GM21723 (cell line): ENCODE measurements around the gene MICOS13.

Experiments used
- ATAC-seq: cut with Tn5 transposase; IDR thresholded peaks from one replicate; pipeline ENCODE4 v1.9.1; 2021; ENCODE audit warnings: mild to moderate bottlenecking, moderate library complexity; ENCODE audit not compliant: unreplicated experiment

Gene MICOS13

DNA sequence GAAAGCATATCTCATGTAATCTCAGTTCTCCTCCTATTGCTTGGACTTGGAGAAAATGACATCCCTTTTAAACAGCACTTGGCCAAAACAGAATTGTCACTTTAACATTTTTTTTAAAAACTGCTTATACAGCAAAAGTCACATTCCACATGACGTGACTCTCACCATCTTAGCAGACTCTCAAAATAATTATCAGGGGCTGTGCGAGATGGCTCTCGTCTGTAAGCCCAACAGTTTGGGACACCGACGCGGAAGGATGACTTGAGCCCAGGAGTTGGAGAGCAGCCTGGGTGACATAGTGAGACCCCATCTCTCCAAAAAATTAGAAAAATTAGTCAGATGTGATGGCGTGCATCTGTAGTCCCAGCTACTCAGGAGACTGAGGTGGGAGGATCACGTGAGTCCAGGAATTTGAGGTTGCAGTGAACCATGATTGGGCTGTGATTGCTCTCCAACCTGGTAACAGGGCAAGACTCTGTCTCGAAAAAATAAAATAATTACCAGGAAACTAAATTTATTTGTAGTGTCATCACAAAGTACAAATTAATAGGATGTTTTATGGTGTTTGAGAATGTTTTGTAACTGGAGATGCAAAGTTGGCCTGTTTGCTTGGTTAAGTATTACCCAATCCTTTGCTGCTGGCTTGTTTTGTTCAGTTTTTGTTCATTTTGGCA is 48.6 kb downstream of the MICOS13 start:
- ATAC-seq: no peak

- no peak for ATAC-seq
These were observed 51.3 kb downstream of the MICOS13 start for GRCh38 chr19:5628919-5629481.

DNA sequence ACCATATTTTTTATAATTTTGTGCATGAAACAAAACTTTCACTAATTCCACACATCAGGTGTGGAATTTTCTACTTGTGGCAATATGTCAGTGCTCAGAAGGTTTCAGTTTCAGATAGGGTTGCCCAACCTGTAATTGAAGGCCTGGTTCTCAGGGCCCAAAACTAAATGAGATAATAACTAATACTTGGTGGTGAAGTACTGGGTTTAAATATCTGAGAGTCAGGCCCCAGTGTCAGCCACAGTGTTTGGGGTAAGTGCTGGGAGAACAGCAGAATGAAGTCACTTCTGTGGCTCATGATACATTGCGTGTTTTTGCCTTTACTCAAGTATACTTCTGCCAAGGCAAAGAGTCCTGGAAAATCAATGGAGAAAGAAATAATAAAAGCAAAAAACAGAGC is 51.9 kb downstream of the MICOS13 start:
- no peak for ATAC-seq
